ENCODE results near the gene ZFYVE28. TPM values are rescaled to one million over a fixed set of nuclear protein-coding genes. Genes with fewer than 3 reads are reported as not detected.
"Not testable (repeated sequence)": the region's sequence is repeated elsewhere in the genome, so short reads cannot be mapped to it uniquely, and the experiment has no call there.

The ZFYVE28 gene
- total RNA-seq, 1 donor from 2014 or later = 3.6 TPM

DNA sequence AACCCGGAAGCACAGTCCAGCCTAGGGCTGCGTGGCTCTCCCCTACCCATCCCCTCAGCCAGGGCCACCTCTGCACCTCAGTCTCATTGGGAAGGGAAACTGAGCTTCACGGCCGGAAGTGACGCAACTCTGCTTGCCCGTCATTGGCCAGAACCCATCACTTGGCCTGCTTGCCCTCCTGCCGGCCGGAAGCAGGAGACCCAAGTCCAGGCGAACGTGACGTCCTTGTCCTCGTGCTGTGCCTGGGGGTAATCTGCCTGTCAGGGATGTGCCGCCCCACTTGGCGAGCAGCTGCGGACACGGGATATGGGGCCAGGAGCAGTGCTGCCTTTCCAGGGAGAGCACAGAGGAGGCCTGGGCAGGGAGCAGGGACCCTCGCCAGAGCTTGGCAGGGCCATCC lies 31.2 kb downstream of the ZFYVE28 start:
- Mint-ChIP-seq H3K4me3 (no peak overlapping the region), H3K9me3 (no peaks in the 10 kb centered on the region), H3K27me3 (peaks cover 23% of the 10 kb centered on the region), H3K36me3 (no peaks in the 10 kb centered on the region), H3K27ac (no peak overlapping the region), H3K4me1 (ENCODE audit: unreplicated experiment) (peaks cover 12% of the 10 kb centered on the region)
- TF ChIP-seq, protein P1, sequence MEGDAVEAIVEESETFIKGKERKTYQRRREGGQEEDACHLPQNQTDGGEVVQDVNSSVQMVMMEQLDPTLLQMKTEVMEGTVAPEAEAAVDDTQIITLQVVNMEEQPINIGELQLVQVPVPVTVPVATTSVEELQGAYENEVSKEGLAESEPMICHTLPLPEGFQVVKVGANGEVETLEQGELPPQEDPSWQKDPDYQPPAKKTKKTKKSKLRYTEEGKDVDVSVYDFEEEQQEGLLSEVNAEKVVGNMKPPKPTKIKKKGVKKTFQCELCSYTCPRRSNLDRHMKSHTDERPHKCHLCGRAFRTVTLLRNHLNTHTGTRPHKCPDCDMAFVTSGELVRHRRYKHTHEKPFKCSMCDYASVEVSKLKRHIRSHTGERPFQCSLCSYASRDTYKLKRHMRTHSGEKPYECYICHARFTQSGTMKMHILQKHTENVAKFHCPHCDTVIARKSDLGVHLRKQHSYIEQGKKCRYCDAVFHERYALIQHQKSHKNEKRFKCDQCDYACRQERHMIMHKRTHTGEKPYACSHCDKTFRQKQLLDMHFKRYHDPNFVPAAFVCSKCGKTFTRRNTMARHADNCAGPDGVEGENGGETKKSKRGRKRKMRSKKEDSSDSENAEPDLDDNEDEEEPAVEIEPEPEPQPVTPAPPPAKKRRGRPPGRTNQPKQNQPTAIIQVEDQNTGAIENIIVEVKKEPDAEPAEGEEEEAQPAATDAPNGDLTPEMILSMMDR (conservative IDR thresholded peaks at IDR 0.05) = no peak
- no peak for DNase-seq (ENCODE audit: extremely low spot score, unreplicated experiment)

DNA sequence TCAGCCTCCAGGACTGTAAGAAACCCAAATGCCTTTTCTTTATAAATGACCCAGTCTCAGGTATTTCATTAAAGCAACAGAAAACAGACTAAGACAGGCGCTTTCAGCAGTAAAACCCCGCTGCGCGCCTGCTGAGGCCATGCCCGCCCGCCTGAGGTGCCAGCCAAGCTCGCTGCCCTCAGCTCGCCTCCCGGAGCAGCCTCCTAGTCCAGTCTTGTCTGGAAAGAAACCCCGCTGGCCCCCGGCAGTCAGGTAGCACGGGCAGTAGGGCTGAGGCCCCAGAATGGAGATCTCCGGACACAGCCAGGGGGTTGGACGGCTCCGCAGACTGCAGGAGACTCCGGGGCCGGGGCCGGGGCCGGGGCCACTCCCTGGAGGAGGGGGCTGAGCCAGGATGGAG lies 31.7 kb downstream of the ZFYVE28 start:
- TF ChIP-seq, protein P1 (conservative IDR thresholded peaks at IDR 0.05) = no peak
- Mint-ChIP-seq H3K27me3 (peaks cover 21% of the 10 kb centered on the region), H3K9me3 (no peaks in the 10 kb centered on the region), H3K4me1 (ENCODE audit: unreplicated experiment) (peaks cover 12% of the 10 kb centered on the region), H3K27ac (no peak overlapping the region), H3K36me3 (no peaks in the 10 kb centered on the region), H3K4me3 (no peak overlapping the region)
- DNase-seq (ENCODE audit: extremely low spot score, unreplicated experiment) = no peak

DNA sequence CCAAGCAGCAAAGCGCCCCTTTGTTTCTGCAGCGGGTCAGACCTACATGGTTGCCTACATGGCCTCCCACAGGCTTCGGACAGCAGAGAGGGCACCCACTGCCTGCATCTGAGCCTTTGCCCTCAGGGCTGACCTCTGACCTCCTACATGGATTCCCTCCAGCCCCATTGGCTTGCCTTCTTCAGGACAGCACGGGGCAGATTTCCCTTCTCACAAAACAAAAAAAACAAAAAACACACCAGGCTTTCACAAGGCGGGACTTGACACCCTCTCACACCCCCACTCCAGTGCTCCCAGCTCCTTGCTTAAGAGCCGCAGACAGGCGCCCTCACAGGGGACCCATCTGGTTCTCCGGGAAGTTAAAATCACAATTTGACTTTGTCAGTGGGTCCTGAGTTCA lies 32.9 kb downstream of the ZFYVE28 start:
- Mint-ChIP-seq H3K27me3 (peaks cover 18% of the 10 kb centered on the region), H3K4me3 (no peak overlapping the region), H3K4me1 (ENCODE audit: unreplicated experiment) (peaks cover 4% of the 10 kb centered on the region), H3K9me3 (no peaks in the 10 kb centered on the region), H3K27ac (no peak overlapping the region), H3K36me3 (no peaks in the 10 kb centered on the region)
- TF ChIP-seq, protein P1 (conservative IDR thresholded peaks at IDR 0.05) = no peak
- no peak for DNase-seq (ENCODE audit: extremely low spot score, unreplicated experiment)

DNA sequence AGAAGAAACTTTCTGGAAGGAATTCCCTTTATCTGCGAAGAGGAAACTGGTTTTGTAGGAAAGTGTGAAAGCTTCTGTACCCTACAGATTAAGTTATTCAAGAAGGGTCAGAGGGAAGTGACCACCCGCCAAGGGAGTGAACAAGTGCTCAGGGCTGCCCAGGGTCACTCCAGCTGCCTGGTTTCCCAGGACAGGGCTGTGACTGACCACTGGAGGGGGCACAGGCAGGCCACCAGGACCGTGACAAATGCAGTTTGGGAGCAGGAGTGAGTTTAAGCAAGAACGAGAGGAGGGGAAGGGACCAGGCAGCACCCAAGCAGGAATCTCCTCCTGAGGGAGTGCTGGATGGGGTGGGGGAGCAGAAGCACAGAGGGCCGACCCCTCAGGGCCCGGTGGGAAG lies 34.2 kb downstream of the ZFYVE28 start:
- no peak overlapping the region for H3K4me3 Mint-ChIP-seq
- DNase-seq (ENCODE audit: extremely low spot score, unreplicated experiment) = no peak
- H3K9me3 Mint-ChIP-seq = no peaks in the 10 kb centered on the region
- H3K4me1 Mint-ChIP-seq (ENCODE audit: unreplicated experiment) = no peaks in the 10 kb centered on the region
- H3K36me3 Mint-ChIP-seq = no peaks in the 10 kb centered on the region
- peaks cover 18% of the 10 kb centered on the region for H3K27me3 Mint-ChIP-seq
- no peak overlapping the region for H3K27ac Mint-ChIP-seq
- TF ChIP-seq, protein P1 (conservative IDR thresholded peaks at IDR 0.05) = peak; percentile 26

DNA sequence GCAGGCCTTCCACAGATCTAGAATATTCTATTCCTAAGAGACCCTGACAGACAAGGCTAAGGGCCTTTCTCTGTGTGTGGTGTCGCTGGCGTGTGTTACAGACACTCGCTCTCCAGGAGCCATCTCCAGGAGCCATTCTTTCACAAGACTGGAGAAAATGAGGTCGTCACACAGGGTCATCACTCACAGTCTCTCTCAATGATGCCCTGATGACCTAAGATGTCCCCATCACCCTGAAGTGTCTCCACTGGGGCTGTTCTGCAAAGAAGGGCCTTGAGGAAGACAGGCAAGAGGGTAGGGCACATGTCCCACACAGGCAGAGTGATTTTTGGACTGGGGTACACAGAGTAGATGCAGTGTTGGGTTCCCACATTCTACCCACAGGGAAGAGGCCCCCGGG lies 34.7 kb downstream of the ZFYVE28 start:
- no peak overlapping the region for H3K27ac Mint-ChIP-seq
- DNase-seq (ENCODE audit: extremely low spot score, unreplicated experiment) = no peak
- peaks cover 18% of the 10 kb centered on the region for H3K27me3 Mint-ChIP-seq
- H3K9me3 Mint-ChIP-seq = no peaks in the 10 kb centered on the region
- H3K4me1 Mint-ChIP-seq (ENCODE audit: unreplicated experiment) = no peaks in the 10 kb centered on the region
- TF ChIP-seq, protein P1 (conservative IDR thresholded peaks at IDR 0.05) = no peak
- no peak overlapping the region for H3K4me3 Mint-ChIP-seq
- no peaks in the 10 kb centered on the region for H3K36me3 Mint-ChIP-seq

DNA sequence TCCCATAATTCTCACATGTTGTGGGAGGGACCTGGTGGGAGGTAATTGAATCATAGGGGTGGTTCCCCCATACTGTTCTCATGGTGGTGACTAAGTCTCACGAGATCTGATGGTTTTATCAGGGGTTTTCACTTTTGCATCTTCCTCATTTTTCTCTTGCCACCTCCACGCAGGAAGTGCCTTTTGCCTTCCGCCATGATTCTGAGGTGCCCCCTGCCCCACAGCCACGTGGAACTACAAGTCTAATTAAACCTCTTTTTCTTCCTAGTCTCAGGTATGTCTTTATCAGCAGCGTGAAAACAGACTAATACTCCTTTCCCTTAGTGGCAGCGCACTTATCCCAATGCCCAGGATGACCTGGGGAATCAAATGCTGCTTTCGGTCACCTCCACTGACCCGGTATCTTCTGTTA lies 35.2 kb downstream of the ZFYVE28 start:
- H3K36me3 Mint-ChIP-seq; H3K9me3 Mint-ChIP-seq; H3K27ac Mint-ChIP-seq; H3K4me3 Mint-ChIP-seq; H3K4me1 Mint-ChIP-seq (ENCODE audit: unreplicated experiment); DNase-seq (ENCODE audit: extremely low spot score, unreplicated experiment): not testable (repeated sequence)
- H3K27me3 Mint-ChIP-seq = peaks cover 14% of the 10 kb centered on the region

DNA sequence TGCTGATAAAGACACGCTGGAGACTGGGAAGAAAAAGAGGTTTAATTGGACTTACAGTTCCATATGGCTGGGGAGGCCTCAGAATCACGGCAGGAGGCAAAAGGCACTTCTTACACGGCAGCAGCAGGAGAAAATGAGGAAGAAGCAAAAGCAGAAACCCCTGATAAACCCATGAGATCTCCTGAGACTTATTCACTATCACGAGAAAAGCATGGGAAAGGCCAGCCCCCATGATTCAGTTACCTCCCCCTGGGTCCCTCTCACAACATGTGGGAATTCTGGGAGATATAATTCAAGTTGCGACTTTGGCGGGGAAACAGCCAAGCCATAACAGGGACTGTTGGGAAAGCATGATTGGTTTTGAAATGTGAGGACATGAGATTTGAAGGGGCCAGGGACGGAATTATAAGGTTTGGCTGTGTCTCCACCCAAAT lies 35.7 kb downstream of the ZFYVE28 start:
- DNase-seq (ENCODE audit: extremely low spot score, unreplicated experiment); H3K4me1 Mint-ChIP-seq (ENCODE audit: unreplicated experiment); H3K36me3 Mint-ChIP-seq; H3K9me3 Mint-ChIP-seq; H3K4me3 Mint-ChIP-seq; H3K27ac Mint-ChIP-seq: not testable (repeated sequence)
- H3K27me3 Mint-ChIP-seq = peaks cover 11% of the 10 kb centered on the region

DNA sequence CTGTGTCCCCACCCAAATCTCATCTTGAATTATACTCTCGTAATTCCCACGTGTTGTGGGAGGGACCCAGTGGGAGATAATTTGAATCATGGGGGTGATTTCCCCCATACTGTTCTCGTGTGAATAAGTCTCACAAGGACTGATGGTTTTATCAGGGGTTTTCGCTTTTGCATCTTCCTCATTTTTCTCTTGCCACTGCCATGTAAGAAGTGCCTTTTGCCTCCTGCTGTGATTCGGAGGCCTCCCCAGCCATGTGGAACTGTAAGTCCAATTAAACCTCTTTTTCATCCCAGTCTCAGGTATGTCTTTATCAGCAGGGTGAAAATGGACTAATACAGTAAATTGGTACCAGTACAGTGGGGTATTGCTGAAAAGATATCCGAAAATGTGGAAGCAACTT lies 37.9 kb downstream of the ZFYVE28 start:
- not testable (repeated sequence) for H3K9me3 Mint-ChIP-seq, H3K36me3 Mint-ChIP-seq
- H3K27me3 Mint-ChIP-seq = peaks cover 11% of the 10 kb centered on the region

More for the DNA sequence above, 37.9 kb downstream of the ZFYVE28 start:
- H3K4me3 Mint-ChIP-seq; DNase-seq (ENCODE audit: extremely low spot score, unreplicated experiment); H3K4me1 Mint-ChIP-seq (ENCODE audit: unreplicated experiment); H3K27ac Mint-ChIP-seq: not testable (repeated sequence)
